ES-I3 (cell line): ENCODE measurements around the gene BIRC7.

Source experiments
- H3K36me3 ChIP-seq: 2 replicates; pipeline ENCODE4 v1.6.1; 2013; ENCODE audit warnings: mild to moderate bottlenecking, low read length, control low read depth, moderate library complexity; ENCODE audit not compliant: insufficient read depth
- H3K4me1 ChIP-seq: 2 replicates; pipeline ENCODE4 v1.6.1; 2013; ENCODE audit warnings: mild to moderate bottlenecking, control low read depth, low read length; ENCODE audit not compliant: insufficient read depth
- H3K9ac ChIP-seq: 2 replicates; pipeline ENCODE4 v1.6.1; 2013; ENCODE audit warnings: low read depth, mild to moderate bottlenecking, low read length, moderate library complexity
- H3K9me3 ChIP-seq: 2 replicates; pipeline ENCODE4 v1.6.1; 2013; ENCODE audit warnings: mild to moderate bottlenecking, low read length, moderate library complexity; ENCODE audit not compliant: control insufficient read depth, insufficient read depth

The BIRC7 gene

DNA sequence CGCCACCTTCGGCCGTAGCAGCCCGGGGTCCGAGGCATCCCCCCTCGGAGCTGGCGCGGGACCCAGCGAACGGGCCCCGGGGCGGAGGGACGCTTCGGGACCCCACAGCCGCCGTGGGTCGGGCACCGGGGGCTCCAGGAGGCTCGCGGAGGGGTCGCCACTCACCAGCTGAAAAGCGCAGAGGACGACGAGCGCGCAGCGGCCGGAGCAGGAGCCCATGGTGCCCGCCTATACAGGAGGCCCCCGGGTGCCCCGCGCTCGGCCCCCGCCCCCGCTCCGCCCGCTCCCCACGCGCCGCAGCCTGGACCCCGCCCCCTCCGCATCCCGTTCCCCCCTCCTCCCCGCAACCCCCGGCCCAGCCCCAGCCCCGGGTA is 18.5 kb downstream of the BIRC7 start, which contains the start of gene NKAIN4:
Gene NKAIN4 (minus strand): TSS at position 232 of the 374 bp plus-strand sequence. CDS start 13 bp downstream, at position 219.
- H3K9ac ChIP-seq = peak within 1 kb of the TSS; percentile 50
- no peaks in the 10 kb centered on the region for H3K36me3 ChIP-seq
- H3K4me1 ChIP-seq = peaks cover 9% of the 10 kb centered on the region; the same call in 1 of the 2 replicates
- no peaks in the 10 kb centered on the region for H3K9me3 ChIP-seq

- H3K4me1 ChIP-seq = peaks cover 9% of the 10 kb centered on the region; the same call in 1 of the 2 replicates
- no peaks in the 10 kb centered on the region for H3K9me3 ChIP-seq
- no peaks in the 10 kb centered on the region for H3K36me3 ChIP-seq
- H3K9ac ChIP-seq = peak overlapping the region; percentile 48
Observed at GRCh38 chr20:63254606-63255384, 19.1 kb downstream of the BIRC7 start.

DNA sequence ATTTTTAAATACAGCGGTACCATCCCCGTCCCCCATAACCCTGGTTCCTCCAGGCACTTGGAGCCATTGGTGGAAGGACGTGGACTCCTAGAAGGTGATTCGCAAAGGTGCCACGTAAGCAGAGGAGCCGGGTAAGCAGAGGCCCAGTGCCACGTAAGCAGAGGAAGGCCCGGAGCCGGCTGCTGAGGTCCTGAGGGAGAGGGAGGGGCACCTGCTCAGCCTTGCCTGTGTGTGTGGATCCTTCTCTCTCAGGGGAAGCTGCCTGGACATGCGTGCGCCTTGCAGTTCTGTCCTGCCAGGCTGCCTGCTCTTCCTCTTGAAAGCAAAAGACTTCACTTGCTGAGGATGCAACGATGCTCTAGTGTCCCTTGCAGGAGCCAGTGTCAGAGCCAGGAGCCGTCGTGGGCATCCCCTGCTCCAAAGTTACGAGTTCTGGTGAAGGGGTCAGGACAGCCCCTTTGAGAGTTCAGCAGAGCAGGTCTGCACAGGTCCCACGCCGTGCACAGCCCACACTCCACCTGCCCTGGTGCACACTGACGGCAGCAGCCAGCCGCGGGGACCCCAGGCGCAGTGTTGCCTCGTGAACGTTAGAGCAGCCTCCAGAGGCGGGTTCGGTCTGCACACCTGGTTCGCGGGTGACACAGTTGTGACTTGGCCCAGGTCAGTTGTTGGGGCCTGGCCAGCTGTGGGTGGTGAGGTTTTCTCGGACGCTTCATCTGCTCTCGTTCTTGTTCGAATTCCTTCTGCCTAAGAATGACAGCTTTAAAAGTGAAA is 20.4 kb downstream of the BIRC7 start:
- H3K4me1 ChIP-seq = peaks cover 9% of the 10 kb centered on the region; the same call in 1 of the 2 replicates
- H3K36me3 ChIP-seq = no peaks in the 10 kb centered on the region
- H3K9me3 ChIP-seq = no peaks in the 10 kb centered on the region
- H3K9ac ChIP-seq = no peak overlapping the region

DNA sequence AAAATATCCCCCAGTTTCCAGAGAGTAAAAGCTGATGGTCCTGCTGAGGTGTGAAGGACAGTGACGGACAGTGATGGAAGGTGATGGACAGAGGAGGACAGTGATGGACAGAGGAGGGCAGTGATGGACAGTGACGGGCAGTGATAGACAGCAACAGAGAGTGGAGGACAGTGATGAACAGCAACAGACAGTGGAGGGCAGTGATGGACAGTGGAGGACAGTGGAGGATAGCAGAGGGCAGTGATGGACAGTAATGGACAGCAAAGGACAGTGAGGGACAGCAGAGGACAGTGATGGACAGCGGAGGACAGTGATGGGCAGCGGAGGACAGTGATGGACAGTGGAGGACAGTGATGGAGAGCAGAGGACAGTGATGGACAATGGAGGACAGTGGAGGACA is 21.2 kb downstream of the BIRC7 start:
- no peaks in the 10 kb centered on the region for H3K9me3 ChIP-seq
- no peak overlapping the region for H3K9ac ChIP-seq
- H3K4me1 ChIP-seq = peaks cover 16% of the 10 kb centered on the region; the same call in 1 of the 2 replicates
- no peaks in the 10 kb centered on the region for H3K36me3 ChIP-seq

DNA sequence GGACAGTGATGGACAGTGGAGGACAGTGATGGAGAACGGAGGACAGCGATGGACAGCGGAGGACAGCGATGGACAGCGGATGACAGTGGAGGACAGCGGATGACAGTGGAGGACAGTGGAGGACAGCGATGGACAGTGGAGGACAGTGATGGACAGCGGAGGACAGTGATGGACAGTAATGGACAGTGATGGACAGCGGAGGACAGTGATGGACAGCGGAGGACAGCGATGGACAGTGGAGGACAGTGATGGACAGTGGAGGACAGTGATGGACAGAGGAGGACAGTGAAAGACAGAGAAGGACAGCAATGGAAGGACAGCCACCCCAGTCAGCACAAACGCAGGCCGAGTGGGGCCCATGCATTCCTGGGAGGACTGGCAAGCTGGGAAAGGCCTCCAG is 21.9 kb downstream of the BIRC7 start:
- no peak overlapping the region for H3K9ac ChIP-seq
- peaks cover 16% of the 10 kb centered on the region; the same call in 1 of the 2 replicates for H3K4me1 ChIP-seq

GRCh38 chr20:63258781-63259180 is 23.1 kb downstream of the BIRC7 start:
- Histone ChIP-seq H3K9ac (no peak overlapping the region), H3K36me3 (no peaks in the 10 kb centered on the region), H3K9me3 (no peaks in the 10 kb centered on the region), H3K4me1 (peaks cover 11% of the 10 kb centered on the region; the same call in 1 of the 2 replicates)

More for the DNA sequence above, 21.9 kb downstream of the BIRC7 start:
- H3K36me3 ChIP-seq = no peaks in the 10 kb centered on the region
- H3K9me3 ChIP-seq = no peaks in the 10 kb centered on the region

GRCh38 chr20:63259734-63260460 is 24.2 kb downstream of the BIRC7 start:
- Histone ChIP-seq H3K9ac (no peak overlapping the region), H3K36me3 (no peaks in the 10 kb centered on the region), H3K9me3 (no peaks in the 10 kb centered on the region), H3K4me1 (peaks cover 11% of the 10 kb centered on the region; the same call in 1 of the 2 replicates)

DNA sequence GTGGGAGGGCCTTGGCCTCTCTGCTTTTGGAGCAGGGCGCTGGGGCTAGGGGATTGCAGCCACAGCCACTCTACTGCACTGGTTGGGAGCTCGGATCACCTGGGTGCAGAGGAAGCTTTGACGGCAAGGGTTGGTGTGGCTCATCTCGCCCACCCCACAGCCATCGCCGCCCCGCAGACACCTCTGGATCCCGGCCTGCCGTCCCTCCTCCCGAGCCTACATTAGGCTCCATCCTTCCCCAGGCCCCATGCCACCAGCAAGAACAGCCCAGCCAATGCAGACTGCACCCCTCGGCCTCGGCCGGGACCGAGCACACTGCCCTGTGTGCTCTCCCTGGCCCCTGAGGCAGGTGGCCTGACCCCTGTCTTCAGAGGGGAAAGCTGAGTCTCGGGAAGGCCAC is 24.8 kb downstream of the BIRC7 start:
- Histone ChIP-seq H3K4me1 (peaks cover 9% of the 10 kb centered on the region; the same call in 1 of the 2 replicates), H3K9ac (no peak overlapping the region), H3K9me3 (no peaks in the 10 kb centered on the region), H3K36me3 (no peaks in the 10 kb centered on the region)

DNA sequence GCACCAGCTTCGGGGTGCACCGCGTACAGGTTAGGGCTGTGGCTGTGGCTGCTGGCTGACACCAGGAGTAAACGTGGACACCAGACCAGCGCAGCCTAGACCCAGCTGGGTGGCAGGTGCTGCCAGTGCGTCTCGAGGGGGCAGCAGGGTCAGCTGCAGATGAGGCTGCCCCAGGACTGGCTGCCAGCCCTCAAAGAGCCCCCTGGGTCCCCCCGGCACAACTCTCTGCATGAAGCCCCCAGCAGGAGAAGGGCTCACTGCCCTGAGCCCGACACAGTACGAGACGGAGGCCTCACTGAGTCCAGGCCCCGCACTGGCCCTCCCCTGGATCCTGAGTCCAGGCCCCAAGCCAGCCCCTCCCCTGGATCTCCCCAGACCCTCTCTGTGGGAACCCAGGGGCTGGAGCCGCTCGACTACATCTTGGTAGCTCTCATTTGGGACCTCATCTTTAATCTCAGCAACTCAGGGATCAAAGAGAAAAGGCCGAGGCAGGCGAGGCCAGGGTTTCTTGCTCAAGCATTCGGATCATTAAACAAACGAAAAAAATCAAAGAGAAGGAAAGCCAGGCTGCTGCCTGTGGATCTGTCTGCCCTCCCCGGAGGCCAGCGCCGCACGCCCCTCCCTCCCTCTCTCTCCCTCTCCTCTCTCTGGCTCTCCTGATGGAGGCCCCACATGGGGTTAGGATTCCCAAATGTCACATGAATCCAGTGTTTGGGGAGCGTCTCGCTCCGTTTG is 25.5 kb downstream of the BIRC7 start:
- H3K36me3 ChIP-seq = no peaks in the 10 kb centered on the region
- H3K9me3 ChIP-seq = no peaks in the 10 kb centered on the region
- no peak overlapping the region for H3K9ac ChIP-seq
- peaks cover 7% of the 10 kb centered on the region; the same call in 1 of the 2 replicates for H3K4me1 ChIP-seq

GRCh38 chr20:63261795-63262528 is 26.3 kb downstream of the BIRC7 start:
- H3K9me3 ChIP-seq = no peaks in the 10 kb centered on the region
- H3K4me1 ChIP-seq = peaks cover 7% of the 10 kb centered on the region; the same call in 1 of the 2 replicates
- no peaks in the 10 kb centered on the region for H3K36me3 ChIP-seq
- H3K9ac ChIP-seq = no peak overlapping the region

- peaks cover 7% of the 10 kb centered on the region; the same call in 1 of the 2 replicates for H3K4me1 ChIP-seq
- H3K36me3 ChIP-seq = no peaks in the 10 kb centered on the region
- no peaks in the 10 kb centered on the region for H3K9me3 ChIP-seq
- H3K9ac ChIP-seq = no peak overlapping the region
Observed at GRCh38 chr20:63262836-63263235, 27.1 kb downstream of the BIRC7 start.

GRCh38 chr20:63264000-63264399 is 28.3 kb downstream of the BIRC7 start:
- peaks cover 10% of the 10 kb centered on the region; the same call in 1 of the 2 replicates for H3K4me1 ChIP-seq

DNA sequence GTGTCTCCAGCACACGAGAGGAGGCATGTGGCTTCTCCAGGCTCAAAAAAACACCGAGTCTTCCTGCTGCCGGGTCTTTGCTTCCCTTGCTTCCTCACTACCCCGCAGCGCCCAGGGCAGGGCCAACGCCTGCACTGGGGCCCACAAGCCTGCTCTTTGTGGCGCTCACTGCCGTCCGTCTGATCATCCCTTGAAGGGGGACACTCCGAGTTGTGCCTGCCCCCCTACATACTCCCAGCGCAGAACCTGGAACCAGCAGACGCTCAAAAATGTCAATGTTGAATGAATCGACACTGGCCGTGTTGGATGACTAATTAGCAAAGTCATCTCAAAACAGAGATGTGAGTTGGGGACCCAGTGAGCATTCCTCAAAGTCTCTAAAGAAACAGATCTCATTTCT is 28.8 kb downstream of the BIRC7 start:
- H3K36me3 ChIP-seq = no peaks in the 10 kb centered on the region
- H3K9ac ChIP-seq = no peak overlapping the region
- no peaks in the 10 kb centered on the region for H3K9me3 ChIP-seq
- peaks cover 12% of the 10 kb centered on the region; the same call in 1 of the 2 replicates for H3K4me1 ChIP-seq

More at GRCh38 chr20:63264000-63264399, 28.3 kb downstream of the BIRC7 start:
- Histone ChIP-seq H3K36me3 (no peaks in the 10 kb centered on the region), H3K9me3 (no peaks in the 10 kb centered on the region), H3K9ac (no peak overlapping the region)
